ENCODE results near the gene XYLT1. TPM values are rescaled to one million over a fixed set of nuclear protein-coding genes. Genes with fewer than 3 reads are reported as not detected.

XYLT1 gene
- total and polyA plus RNA-seq, 2 of the 8 experiments (the other 6 are each of a cell fraction or from before 2014, with no cell fraction given): 6.6 to 25.4 TPM

GRCh38 chr16:17424771-17425170 lies 46.0 kb downstream of the XYLT1 start (continued):
- TF ChIP-seq CHD2 (IDR thresholded peaks at IDR 0.05; ENCODE audit: low read length) (no peak), TAF1 (IDR thresholded peaks at IDR 0.05; ENCODE audit: low read depth, low read length) (no peak), SUZ12 (IDR thresholded peaks at IDR 0.05; ENCODE audit: low read length) (no peak), GABPA (IDR thresholded peaks at IDR 0.05; ENCODE audit: borderline replicate concordance, insufficient read depth, low read length) (no peak), BCL11A (IDR thresholded peaks at IDR 0.05; ENCODE audit: low read depth in 2 of 2, low read length in 2 of 2) (no peak), POLR2A (IDR thresholded peaks at IDR 0.05; ENCODE audit: control extremely low read depth in 1 of 2, low read depth in 2 of 2, low read length in 2 of 2) (no peak), CTCF (IDR thresholded peaks at IDR 0.05; ENCODE audit: control extremely low read depth in 1 of 3, insufficient read depth in 1 of 3, low read depth in 1 of 3, low read length in 3 of 3) (no peak)

Data from H1 (cell line).